GM12801 (cell line): ENCODE data around the gene NEAT1.

Experiments
- CTCF ChIP-seq: IDR thresholded peaks from one replicate; pipeline ENCODE4 v1.5.1; 2011; ENCODE audit warnings: control low read depth; ENCODE audit not compliant: insufficient read length; ENCODE audit errors: extremely low read depth

NEAT1 gene

DNA sequence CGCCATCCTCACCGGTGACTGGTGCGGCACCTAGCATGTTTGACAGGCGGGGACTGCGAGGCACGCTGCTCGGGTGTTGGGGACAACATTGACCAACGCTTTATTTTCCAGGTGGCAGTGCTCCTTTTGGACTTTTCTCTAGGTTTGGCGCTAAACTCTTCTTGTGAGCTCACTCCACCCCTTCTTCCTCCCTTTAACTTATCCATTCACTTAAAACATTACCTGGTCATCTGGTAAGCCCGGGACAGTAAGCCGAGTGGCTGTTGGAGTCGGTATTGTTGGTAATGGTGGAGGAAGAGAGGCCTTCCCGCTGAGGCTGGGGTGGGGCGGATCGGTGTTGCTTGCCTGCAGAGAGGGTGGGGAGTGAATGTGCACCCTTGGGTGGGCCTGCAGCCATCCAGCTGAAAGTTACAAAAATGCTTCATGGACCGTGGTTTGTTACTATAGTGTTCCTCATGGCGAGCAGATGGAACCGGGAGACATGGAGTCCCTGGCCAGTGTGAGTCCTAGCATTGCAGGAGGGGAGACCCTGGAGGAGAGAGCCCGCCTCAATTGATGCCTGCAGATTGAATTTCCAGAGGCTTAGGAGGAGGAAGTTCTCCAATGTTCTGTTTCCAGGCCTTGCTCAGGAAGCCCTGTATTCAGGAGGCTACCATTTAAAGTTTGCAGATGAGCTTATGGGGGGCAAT, 1.1 kb downstream of the NEAT1 start:
- TF ChIP-seq CTCF, result no peak

DNA sequence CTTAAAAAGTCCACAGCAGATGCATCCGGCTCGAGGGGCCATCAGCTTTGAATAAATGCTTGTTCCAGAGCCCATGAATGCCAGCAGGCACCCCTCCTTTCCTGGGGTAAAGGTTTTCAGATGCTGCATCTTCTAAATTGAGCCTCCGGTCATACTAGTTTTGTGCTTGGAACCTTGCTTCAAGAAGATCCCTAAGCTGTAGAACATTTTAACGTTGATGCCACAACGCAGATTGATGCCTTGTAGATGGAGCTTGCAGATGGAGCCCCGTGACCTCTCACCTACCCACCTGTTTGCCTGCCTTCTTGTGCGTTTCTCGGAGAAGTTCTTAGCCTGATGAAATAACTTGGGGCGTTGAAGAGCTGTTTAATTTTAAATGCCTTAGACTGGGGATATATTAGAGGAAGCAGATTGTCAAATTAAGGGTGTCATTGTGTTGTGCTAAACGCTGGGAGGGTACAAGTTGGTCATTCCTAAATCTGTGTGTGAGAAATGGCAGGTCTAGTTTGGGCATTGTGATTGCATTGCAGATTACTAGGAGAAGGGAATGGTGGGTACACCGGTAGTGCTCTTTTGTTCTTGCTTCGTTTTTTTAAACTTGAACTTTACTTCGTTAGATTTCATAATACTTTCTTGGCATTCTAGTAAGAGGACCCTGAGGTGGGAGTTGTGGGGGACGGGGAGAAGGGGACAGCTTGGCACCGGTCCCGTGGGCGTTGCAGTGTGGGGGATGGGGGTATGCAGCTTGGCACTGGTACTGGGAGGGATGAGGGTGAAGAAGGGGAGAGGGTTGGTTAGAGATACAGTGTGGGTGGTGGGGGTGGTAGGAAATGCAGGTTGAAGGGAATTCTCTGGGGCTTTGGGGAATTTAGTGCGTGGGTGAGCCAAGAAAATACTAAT, 1.9 kb downstream of the NEAT1 start:
- TF ChIP-seq CTCF, result no peak

GRCh38 chr11:65425105-65425970, 2.7 kb downstream of the NEAT1 start:
- TF ChIP-seq CTCF, result no peak

DNA sequence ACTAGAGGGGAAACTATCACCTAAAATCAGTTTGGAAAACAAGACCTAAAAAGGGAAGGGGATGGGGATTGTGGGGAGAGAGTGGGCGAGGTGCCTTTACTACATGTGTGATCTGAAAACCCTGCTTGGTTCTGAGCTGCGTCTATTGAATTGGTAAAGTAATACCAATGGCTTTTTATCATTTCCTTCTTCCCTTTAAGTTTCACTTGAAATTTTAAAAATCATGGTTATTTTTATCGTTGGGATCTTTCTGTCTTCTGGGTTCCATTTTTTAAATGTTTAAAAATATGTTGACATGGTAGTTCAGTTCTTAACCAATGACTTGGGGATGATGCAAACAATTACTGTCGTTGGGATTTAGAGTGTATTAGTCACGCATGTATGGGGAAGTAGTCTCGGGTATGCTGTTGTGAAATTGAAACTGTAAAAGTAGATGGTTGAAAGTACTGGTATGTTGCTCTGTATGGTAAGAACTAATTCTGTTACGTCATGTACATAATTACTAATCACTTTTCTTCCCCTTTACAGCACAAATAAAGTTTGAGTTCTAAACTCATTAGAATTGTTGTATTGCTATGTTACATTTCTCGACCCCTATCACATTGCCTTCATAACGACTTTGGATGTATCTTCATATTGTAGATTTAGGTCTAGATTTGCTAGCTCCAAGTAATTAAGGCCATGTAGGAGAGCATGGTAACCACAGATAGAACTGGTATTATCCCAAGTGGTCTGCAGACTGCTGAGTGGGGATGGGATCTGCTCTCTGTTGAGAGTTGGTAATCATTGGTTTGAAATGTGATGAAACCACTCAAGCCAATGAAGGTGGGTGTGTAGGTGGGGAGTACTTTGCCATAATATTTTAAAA, 3.6 kb downstream of the NEAT1 start:
- no peak for TF ChIP-seq CTCF

GRCh38 chr11:65426839-65427690, 4.5 kb downstream of the NEAT1 start:
- no peak for TF ChIP-seq CTCF

GRCh38 chr11:65427691-65428577, 5.3 kb downstream of the NEAT1 start:
- TF ChIP-seq CTCF, result no peak
